ENCODE results near the gene MAGI1.
"Not testable (repeated sequence)": the region's sequence is repeated elsewhere in the genome, so short reads cannot be mapped to it uniquely, and the experiment has no call there.

Gene MAGI1

DNA sequence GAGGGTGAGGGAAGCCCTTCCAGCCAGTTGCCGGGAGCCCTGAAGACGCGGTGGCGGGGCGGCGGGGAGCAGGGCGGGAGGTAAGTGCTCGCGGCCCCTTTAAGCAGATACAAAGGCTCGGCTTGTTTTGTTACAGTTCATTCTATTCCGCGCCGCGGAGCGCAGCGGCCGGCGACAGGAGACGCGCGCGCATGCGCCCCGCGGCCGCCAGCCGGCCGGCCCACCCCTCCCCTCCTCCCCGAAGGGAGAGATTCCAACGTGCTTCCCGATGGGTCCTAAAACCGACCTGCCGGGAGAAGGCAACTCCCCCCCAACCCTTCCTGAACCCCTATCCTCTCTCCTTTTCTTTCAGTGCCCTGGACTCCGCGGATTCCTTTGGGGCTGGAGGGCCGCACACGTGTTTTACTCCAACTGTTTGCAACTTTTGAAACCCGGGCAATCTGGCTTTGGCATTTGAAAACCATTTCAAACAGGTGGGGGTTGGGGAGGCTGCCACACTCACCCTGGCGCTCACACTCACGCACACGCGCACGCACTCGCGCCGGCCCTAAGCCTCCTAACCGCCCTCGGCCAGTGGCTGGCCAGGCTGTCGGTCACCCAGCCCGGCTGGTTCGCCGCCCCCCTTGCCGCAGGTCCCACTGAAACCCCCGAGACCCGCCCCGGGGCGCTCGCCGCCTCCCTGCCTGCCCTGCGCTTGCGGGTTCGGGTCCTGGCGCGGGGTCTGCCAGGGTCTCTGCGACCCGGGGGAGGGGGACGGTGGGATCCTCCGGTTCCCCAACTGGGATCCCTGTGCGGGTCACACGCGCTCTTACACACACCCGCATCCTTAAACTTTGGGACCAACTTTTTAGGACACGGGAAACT, at the start of gene MAGI1:
TSS of gene MAGI1 (minus strand) at position 193 of the 864 bp plus-strand sequence. CDS start 610 bp downstream, outside the sequence.
- DNase-seq: peak; percentile 23

DNA sequence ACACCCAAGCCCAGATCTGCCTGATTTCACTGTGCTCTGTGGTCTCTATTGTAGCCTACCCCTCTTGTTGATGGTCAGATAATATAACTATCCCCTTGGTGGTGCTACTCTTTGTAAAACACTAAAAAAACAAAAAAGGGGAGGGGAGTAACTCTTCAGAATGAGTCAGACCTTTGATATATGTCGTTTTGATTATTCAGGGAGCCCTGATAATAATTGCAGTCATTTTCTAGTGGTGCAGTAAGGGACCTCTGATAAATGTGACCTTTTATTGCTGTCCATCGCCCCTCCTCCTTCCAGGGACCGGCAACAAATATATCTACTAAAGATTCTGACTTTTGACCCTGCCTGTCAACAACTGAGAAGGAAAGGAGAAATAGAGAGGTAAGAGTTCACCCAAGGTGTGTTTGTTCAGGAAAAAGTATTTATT, 45.1 kb upstream of the MAGI1 start:
- DNase-seq: no peak

DNA sequence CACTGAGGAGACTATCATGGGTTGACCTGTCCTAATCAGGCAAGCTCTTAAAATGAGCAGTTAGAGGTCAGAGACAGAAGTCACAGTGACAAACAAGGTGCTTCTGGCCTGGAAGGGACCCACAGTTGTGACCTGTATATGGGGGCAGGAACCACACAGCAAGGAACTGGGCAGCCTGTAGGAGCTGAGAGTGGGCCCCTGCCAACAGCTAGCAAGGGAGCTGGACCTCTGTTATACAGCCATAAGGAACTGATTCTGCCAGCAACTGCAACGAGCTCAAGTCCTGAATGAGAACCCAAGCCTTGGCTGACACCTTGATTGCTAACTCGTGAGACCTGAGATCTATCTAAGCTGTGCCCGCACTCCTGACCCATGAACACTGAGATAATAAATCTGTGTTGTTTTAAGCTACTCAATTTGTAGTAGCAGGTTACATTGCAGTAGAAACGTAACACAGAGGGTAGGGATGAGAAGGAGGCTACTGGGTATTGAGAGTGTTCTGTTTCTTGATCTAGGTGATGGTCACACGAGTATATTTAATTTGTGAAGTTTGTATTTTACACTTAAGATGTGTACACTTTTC, 44.5 kb upstream of the MAGI1 start:
- no peak for DNase-seq

DNA sequence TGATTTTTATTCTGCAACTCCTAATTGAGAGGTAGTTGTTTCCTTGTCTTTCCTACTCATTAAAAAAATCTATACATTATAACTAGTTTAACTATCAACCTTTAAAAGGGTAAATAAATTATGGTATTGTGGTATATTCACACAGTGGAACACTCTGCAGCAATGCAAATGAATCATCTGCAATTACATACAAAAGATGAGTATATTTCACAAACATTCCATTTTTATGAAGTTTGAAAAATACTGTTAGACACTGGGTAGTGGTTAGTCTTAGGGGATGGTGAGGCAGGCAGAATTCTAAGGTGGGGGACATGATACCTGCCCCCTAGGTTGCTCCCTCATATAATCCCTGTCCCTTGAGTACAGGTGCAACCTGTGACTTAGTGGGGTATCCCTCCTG, 44.0 kb upstream of the MAGI1 start:
- DNase-seq: no peak

DNA sequence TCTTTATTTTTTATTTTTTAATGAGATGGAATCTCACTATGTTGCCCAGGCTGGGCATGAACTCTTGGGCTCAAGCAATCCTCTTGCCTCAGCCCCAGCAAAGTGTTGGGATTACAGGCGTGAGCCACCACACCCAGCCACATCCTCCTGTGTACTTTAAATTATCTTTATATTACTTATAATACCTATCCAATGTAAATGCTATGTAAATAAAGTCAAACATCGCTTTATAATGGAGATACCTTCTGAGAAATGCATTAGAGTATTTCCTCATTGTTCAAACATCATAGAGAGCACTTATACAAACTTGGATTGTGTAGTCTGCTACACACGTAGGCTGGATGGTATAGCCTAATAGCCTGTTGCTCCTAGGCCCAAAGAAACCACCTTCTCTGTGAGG, 41.4 kb upstream of the MAGI1 start:
- DNase-seq: no peak

DNA sequence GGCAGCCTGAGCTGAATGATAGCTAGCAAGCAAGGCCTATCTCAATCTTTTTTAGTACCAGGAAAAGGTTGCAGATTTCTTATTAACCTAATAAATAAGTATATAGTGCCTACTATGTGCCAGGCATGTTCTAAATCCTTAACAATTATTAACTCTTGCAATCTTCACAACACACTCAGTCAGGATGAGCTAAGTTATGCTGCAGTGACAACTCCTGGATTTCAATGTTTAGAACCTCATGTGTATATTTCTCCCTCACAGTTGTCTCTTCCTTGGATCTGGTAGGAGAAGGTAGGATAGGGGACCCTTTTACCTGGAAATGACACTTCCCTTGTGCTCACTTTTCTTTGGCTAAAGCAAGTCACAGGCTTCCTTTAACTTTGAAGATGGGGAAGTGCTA, 39.3 kb upstream of the MAGI1 start:
- DNase-seq: no peak

DNA sequence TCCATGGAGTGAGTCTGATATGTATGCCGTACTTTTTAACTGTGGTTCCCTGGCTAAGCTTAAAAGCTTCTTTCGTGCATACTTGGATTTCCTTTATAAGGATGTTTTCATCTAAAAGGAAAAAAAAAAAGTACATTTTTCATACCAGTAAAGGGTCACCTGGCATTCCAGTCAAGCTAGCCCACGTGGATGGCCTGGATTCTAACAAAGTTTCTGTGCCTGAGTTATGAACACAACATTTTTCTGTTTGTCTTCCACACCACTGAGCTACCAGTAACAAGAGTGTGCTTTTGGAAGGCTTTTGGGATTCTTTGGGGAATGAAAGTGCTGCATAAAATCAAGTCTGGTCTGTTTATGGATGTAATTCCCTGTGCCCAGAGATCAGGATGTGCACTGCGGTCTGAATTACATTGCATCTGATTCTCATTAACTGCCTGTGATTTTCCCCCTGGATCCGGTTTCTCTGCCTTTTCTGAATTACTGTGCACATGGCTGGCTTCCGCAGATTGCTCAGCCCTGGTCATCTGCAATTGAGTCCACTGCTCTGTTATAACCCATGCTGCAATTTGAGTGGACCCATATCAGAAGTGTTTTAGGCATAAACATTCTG, 38.2 kb upstream of the MAGI1 start:
- DNase-seq: no peak

DNA sequence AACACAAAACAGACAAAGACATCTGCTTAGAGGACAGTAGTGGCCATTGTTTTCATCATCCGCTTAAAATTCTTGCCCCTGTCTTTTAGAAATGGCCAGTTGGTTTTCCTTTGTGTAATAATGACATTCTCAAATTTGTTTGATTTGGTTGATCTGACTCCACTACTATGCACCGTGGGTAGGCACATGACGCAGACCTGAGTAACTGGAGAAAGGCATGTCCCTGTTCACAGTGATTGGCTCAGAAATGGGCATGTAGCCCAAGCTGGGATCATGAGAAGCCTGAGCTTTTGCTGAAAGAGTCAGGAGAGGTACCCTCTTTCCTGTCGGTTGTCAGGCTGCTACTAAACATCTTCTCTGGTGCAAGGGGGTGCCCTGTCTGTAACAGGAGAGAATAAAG, 36.6 kb upstream of the MAGI1 start:
- DNase-seq: no peak

DNA sequence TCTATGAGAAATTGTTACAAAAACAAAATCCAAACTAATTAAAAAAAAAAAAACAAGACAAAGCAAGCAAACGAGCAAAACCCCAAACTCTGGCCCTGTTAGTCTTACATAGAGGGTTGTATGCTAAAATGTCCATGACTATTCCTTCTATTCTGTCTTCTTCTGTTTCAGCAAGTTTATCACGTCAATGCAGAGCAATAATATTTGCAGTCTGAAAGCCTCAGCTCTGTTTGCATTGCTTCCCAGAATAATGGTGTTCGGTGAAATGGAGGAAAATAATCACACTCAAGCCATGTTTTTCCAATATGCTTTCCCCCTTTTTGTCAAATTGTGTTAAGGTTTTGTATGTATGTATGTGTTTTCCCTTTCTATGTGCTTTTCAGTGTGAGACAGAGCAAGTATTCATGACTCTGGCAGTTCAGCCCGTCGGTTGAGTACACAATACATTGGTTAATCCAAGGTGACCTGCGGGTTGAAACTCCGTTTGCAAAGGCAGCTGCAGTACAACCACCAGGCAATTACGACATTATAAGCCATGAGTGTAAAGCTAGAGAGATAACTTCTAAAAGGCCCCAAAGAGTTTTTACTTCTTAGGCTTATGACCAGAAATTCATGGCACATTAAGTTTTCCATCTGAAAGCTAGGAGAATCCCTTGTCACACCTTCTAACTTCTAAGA, 34.9 kb upstream of the MAGI1 start:
- no peak for DNase-seq

DNA sequence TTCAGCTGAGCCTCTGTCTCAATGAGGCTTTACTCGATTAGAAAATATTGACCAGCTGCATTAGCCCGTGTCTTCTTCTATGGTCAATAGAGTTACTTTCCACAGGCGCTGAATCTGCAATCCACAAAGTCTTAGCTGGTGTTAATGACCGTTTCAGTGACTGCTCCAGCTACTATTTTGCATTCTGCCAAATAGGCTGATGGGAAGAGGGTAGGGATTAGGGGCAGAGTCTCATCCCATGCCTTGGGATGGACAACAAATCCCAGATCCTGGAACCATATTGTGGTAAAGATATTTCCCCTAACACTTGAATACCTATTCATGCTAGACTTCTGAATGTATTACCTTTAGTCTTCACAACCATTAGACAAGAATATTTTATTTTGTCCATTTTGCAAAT, 29.5 kb upstream of the MAGI1 start:
- DNase-seq: no peak

DNA sequence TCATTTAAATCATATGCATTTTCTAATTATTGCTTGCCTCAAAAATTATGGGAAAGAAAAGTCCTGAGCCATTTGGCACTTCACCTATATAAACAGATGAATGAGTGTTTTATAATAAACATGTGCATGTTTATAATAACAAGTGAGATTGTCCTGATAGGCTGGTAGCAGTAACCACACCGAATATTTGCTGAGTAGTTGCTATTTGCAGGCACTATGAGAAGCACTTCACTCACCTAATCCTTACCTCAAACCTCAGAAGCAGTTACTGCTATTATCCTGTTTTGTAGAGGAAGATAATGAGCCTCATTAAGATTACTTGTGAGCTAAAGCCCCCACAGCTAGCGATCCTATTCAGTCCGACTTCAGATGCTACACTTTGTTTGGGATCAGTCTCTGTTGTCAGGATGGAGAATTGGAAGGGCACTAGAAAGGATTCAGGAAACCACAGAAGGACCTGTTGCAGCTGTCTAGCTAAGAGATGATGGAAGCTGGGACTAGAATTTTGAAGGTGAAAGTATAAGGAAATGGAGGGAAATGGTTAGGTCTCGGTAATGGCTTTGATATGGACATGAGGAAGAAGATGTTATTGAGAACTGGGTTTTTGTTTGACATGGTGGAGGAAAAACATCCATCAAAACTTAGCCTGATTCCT, 28.4 kb upstream of the MAGI1 start:
- DNase-seq: no peak

DNA sequence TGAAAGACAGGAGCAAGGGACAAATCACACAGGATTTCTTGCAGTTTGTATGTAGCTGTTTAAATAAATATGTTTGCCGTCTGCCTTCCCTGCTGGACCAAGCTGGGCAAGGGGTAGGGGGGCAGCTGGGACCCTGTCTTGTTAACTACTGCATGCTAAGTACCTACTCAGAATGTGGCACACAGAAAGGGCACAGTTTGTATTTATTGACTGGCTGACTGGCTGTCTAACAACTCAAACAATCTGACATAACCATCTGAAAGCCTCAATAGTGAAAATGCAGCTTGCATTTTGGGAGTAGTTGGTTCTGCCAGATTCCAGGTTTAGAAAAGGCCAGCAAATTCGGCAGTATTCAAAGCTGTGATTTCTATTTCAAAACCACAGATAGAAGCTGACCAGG, 16.6 kb upstream of the MAGI1 start:
- DNase-seq: no peak

DNA sequence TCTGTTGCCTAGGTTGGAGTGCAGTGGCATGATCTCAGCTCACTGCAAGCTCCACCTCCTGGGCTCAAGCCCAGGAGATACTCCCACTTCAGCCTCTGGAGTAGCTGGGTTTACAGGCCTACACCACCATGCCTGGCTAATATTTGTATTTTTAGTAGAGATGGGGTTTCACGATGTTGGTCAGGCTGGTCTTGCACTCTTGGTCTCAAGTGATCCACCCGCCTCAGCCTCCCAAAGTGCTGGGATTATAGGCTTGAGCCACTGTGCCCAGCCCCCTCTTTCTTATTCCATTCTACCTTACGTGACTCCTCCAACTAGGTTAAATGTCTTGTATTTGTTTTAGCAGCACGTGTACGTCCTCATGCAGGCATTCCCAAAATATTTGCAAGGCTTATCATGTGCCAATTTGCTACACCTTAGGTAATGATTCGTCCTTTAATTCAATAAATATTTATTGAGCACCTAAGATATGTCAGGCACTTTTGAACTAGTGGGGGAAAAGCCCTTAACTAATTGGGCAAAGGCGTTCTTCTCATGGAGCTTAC, 14.9 kb upstream of the MAGI1 start:
- DNase-seq: no peak

DNA sequence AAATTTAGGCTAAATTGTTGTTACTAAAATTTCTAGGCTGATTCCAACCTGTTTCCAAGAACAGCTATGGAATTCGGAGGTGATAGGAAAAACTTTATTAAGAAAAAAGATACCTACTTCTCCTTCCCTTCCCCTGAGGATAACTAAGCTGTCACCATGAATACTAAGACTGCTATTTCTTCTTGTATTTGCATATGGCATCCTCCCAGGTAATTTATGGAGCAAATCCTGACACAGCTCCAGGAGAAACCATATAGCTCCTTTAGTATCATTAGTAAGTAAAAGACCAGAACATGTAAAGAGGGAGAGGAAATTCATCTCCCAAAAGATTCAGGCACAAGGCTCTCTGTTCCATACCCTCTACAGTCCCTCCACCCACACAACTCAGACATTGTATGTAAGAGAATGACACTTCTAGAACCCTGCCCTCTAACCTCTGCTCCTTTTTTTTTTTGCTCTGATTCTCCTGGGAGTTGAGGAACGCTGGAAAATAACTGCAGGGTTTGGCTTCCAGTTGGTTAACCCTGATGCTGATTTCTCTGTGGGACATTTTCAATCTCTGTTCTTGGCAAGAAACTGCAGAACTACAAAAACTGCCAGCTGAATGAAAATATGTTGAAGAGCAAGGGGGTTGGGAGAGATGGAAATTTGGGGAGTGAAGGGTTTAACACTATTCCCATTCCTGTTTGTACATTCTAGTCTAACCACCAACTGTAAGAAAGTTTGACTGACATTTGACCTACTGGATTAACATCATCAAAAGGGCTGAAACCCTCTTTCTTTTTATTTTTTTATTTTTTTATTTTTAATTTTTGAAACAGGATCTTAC, 14.2 kb upstream of the MAGI1 start:
- no peak for DNase-seq

DNA sequence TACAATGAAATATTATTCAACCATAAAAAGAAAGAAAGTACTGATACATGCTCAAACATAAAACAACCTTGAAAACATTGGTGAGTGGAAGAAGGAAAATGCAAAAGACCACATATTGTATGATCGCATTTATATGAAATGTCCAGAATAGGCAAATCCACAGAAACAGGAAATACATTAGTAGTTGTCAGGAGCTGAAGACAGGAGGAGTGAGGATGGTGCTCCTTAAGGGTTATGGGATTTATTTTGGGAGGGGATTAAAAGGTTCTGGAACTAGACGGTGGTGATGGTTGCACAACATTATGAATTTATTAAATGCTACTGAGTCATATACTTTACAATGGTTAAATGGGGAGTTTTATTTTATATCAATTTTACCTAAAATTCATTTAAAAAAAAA, 12.1 kb upstream of the MAGI1 start:
- DNase-seq: no peak

DNA sequence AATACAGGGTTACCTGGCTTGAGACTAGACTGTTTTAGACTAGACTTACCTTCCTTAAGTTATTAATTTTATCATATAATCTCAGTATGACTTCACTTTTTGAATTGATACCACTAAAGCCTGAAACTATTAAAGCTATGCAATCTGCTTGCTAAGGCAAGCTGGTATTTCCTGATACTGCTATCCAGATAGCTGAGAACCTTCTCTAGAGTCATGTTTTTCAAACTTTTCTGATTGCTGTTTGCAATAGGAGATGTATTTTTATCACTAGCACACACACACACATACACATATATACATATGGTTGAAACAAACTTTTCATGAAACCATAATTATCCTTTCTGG, 9.3 kb upstream of the MAGI1 start:
- DNase-seq: no peak

DNA sequence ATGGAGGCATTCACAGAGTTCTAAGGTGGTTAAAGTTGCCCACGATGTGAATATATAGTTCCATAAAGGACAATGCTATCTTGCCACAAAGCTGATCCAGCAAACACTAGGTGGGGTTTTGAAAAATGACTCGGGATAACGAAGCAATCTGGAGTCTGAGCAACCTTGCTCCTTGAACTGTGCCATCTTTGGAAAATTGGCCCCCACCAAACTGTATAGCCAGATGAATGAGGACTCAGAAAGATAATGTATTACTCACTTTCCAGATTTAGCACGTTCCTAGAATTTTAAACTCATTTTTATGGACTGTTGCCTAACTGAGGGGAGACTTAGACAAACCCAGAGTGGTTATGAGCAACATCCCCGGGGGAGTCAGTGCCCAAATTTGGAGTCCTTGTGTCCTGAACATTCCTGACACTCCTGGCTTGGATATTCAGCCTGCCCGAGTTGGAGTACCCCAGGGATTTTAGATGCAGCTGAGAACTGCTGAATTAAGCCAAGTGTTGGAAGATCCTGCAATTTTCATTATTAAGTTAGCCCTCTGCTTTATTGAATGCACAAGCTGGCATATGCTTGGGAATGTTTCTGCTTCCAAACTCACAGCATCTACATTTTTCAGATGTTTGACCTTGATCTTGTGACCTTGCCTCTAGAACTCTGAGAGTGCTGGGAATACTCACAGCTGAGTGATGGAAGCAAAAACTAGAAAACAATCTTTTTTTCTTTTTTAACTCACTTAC, 8.8 kb upstream of the MAGI1 start:
- DNase-seq: no peak

DNA sequence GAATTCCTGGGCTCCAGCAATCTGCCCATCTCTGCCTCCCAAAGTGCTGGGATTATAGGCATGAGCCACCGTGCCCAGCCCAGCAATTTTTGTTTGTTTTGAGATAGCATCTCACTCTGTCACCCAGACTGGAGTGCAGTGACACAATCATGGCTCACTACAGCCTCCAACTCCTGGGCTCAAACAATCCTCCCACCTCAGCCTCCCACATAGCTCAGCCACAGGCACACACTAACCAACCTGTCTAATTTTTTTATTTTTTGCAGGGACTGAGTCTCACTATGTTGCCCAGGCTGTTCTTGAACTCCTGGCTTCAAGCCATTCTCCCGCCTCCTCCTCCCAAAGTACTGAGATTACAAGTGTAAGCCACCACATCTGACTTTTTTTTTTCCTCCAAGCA, 7.6 kb upstream of the MAGI1 start:
- DNase-seq: not testable (repeated sequence)

DNA sequence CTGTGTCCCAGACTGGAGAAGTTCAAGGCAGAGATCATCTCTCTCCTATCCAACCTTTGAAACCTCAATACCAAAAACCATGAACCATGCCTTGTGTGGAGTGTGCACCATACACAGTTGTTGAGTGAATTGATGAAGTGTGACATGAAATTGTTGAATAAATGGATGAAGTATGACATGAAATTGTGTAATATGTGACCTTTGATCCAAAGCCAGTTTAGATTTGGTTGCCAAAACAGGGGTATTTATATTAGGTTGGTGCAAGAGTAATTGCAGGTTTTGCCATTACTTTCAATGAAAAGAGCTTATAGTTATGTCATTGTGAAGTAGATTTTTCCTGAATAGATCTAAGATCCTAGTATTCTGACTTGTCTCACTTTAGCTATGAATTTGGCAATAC, 3.1 kb upstream of the MAGI1 start:
- DNase-seq: no peak

DNA sequence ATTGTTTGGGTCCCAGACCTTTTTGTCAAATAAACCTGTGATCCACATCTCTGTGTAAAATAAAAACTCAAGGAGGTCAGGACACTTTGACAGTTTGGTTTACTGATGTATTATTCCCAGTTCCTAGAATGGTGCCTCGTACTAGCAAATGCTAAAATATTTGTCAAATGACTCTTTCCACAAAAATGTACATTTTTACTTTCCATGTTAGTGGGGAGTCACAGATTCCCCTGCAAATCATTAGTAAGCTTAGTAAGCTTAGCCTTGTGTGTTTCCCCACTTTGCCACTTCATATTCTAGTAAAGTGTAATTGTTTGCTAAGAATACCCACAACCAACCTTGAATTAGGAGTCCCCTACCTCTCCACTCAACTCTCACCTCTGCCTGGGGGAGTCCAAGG, 2.4 kb upstream of the MAGI1 start:
- no peak for DNase-seq

DNA sequence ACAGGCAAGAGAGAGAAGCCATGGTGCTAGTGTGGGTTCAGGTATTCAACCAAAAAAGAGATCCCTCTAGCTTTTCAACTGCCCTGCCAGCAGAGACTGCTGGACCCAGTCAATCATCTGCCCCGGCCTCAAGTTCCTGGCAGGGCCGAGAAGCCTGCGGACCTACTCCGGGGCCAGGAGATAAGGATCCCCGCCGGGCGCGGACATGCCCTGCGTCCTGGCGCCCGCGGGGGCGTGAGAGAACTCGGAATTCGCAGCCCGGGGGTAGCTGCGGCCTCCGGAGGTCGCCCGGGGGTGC, 821 bp upstream of the MAGI1 start:
- no peak for DNase-seq

DNA sequence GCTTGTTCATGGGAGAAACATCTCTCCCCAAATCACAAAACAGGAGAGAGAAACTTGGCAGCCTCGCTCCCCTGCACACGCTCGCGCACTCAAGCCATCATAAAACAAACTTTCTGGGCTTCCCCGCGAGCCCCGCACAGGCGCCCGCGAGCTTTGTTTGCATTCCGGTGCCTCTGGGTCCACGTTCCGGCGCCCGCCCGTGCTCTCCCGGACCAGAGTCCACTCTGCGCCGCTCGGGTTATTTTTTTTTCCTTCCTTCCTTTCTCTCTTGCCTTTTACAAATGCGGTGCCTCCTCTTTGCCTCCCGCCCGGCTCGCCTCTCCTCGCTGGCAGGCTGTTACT, 363 bp downstream of the MAGI1 start:
- DNase-seq: no peak

All from cortex of kidney (tissue), 1 donor.